Measurements from ENCODE around the gene SMPDL3B.

Gene SMPDL3B

GRCh38 chr1:27931184-27931583 is 3.6 kb upstream of the SMPDL3B start:
- no peak for TF ChIP-seq CTCF (conservative IDR thresholded peaks at IDR 0.05)

GRCh38 chr1:27931759-27932158 is 3.0 kb upstream of the SMPDL3B start:
- no peak for TF ChIP-seq CTCF (conservative IDR thresholded peaks at IDR 0.05)
- H3K27ac ChIP-seq: no peak overlapping the region

More at GRCh38 chr1:27931184-27931583, 3.6 kb upstream of the SMPDL3B start:
- no peak overlapping the region for H3K27ac ChIP-seq

- peak overlapping the region; percentile 78 for H3K27ac ChIP-seq
- TF ChIP-seq CTCF (conservative IDR thresholded peaks at IDR 0.05): no peak
Measured at GRCh38 chr1:27935721-27936120, 921 bp downstream of the SMPDL3B start.

GRCh38 chr1:27936370-27936769 is 1.6 kb downstream of the SMPDL3B start:
- no peak for TF ChIP-seq CTCF (conservative IDR thresholded peaks at IDR 0.05)
- no peak overlapping the region for H3K27ac ChIP-seq

- H3K27ac ChIP-seq: no peak overlapping the region
Measured at GRCh38 chr1:27937524-27937836, 2.7 kb downstream of the SMPDL3B start.

GRCh38 chr1:27938488-27938887 is 3.7 kb downstream of the SMPDL3B start:
- no peak overlapping the region for H3K27ac ChIP-seq
- TF ChIP-seq CTCF (conservative IDR thresholded peaks at IDR 0.05): no peak

More at GRCh38 chr1:27937524-27937836, 2.7 kb downstream of the SMPDL3B start:
- TF ChIP-seq CTCF (conservative IDR thresholded peaks at IDR 0.05): no peak

GRCh38 chr1:27940297-27940696 is 5.5 kb downstream of the SMPDL3B start:
- no peak for TF ChIP-seq CTCF (conservative IDR thresholded peaks at IDR 0.05)
- H3K27ac ChIP-seq: no peak overlapping the region

All from VCaP (cell line).